GM12801 (cell line): ENCODE results near the gene RASGRF2.

Experiments used
- TF ChIP-seq, protein P1 (sequence below): IDR thresholded peaks from one replicate; pipeline ENCODE4 v1.5.1; 2011; ENCODE audit warnings: control low read depth; ENCODE audit not compliant: insufficient read length; ENCODE audit errors: extremely low read depth

The RASGRF2 gene

DNA sequence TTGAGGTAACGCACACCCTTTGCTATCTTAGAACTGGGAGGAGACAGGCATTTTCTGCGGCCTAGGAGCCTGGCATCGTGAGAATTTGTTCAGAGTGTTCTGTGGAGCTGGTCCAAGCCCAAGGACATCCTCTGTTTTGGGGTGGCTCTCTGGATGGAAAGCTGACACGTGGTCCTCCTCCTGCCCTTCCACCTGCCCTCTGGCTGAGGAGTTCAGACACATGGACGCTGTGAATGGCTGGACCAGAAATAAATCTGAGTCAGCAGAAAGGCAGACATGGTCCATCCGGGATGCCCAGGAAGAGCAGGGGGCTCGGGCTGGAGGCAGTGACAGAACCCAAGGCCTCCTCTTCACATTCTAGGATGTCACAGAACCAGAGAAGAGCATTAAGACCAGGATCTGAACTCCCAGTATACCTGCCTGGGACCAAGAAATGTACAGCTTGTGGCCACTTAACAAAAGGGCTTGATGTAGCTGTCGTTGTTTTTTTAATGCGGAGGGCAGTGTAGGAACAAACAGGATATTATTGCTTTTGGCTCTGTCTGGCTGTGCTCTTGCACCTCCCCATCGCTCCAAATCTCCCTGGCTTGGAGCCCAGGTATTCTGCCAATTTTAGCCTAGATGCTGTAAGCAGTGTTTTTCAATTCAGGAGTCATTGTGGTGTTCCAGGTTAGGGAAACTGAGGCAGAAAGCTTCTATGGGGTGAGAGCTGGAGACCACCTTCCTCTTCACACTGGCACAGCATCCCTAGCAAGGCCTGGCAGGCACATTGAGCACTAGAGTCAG is 275.3 kb downstream of the RASGRF2 start:
- TF ChIP-seq, protein P1, sequence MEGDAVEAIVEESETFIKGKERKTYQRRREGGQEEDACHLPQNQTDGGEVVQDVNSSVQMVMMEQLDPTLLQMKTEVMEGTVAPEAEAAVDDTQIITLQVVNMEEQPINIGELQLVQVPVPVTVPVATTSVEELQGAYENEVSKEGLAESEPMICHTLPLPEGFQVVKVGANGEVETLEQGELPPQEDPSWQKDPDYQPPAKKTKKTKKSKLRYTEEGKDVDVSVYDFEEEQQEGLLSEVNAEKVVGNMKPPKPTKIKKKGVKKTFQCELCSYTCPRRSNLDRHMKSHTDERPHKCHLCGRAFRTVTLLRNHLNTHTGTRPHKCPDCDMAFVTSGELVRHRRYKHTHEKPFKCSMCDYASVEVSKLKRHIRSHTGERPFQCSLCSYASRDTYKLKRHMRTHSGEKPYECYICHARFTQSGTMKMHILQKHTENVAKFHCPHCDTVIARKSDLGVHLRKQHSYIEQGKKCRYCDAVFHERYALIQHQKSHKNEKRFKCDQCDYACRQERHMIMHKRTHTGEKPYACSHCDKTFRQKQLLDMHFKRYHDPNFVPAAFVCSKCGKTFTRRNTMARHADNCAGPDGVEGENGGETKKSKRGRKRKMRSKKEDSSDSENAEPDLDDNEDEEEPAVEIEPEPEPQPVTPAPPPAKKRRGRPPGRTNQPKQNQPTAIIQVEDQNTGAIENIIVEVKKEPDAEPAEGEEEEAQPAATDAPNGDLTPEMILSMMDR: no peak

DNA sequence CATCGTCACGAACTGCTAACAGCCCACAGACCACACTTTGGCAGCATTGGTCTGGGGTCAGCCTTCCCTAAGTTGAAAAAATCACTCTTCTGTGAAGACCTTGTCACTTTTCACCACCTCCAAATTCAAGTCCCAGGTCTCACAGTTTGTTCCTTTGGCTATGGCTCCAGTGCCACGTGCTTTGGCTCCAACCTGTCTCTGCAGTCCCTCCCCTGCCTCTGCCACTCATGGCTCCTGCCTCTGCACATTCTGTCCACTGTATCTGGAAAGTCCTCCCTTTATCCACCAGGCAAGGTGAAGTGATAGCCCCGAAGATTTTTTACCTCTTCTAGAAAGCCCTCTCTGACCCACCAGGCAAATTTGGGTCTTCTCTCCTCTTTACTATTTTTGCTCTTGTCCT is 278.3 kb downstream of the RASGRF2 start:
- TF ChIP-seq, protein P1: no peak

DNA sequence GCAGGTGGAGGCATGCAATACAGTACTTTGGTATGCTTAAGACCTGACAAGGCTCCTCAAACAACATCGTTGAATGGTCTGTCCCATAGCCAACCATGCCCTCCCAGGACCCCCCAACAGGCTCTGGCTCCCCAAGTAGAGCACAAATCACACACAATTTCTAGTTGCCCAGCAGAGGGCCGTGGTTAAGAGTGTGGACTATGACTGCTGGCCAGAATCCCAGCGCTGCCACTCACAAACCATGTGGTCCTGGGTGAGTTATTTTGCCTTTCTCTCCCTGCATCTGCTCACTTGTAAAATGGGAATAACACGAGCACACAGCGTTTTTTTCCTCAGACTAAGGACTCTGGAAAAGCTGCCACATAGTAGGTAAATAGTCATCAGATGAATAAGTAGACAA is 279.4 kb downstream of the RASGRF2 start:
- TF ChIP-seq, protein P1: no peak

DNA sequence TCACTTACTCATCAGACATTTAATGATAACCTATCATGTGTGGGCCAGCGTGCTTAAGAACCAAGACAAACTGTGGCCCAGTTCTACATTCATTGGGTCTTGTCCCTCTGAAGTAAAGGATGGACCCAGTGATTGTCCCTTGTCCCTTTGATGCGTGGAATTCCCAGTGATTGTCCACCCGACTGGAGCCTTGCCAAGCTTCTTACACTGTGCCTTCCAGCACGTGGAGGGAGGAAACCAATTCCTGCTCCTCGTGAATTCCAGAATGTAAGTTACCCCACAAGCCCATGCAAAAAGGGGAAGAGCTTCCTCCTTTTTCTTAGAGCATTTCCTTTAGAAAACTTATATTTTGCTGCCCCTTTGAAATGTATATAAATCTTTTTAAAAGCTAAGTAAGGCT is 280.8 kb downstream of the RASGRF2 start:
- TF ChIP-seq, protein P1: no peak

DNA sequence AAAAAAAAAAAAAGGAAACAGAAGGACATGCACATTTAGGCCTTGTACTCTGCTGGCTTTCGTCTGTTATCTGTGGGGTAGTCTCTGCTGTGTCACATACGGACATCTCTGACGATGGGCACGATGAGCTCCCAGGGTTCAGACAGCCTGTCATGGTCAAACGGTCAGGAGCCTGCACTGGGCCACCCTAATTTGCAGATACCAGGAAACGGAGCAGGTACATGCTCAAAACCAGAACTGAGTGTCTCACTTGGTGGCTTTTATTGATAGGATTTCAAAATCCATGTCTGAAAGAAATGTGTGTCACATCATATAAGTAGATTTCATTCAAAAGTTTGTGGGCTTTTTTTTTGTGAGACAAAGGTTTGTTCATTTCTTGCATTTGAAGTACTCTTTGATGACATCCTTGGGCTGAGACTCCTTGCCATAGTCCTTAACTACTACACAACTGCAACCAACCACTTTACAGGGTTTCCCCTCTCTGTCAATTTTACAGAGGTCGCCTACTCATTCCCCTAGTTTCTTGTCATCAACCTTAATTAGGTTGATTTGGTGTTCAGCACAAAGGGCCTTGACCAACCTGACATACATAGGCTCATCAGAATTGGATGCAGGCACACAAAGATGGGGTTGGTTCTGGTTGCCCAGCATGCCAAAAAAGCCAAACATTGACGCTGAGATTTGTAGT is 281.9 kb downstream of the RASGRF2 start:
- TF ChIP-seq, protein P1: no peak

DNA sequence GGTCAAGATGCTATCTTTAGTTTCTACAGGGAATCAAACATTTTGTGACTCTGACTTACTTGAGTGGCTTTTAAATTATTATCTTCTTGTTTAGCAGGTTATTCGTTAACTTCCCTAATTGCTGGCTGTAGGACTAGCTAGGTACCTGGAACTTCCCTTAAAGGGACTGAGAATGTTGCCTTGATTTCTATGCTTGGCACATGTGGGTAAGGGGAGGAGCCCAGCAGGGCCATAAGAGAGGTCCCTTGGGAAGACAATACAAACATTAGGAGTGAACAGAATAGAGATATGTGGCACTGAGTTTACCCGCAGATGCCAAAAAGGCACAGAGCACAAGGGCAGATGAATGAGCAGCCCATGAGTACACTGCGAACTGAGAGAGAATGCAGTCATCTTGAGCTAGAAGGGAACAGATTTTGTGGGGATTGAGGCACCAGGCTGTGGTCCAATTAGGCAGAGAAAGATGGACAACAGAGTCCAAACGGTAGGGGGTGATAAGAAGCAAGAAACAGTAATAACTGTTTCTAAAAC is 282.8 kb downstream of the RASGRF2 start:
- TF ChIP-seq, protein P1: no peak

DNA sequence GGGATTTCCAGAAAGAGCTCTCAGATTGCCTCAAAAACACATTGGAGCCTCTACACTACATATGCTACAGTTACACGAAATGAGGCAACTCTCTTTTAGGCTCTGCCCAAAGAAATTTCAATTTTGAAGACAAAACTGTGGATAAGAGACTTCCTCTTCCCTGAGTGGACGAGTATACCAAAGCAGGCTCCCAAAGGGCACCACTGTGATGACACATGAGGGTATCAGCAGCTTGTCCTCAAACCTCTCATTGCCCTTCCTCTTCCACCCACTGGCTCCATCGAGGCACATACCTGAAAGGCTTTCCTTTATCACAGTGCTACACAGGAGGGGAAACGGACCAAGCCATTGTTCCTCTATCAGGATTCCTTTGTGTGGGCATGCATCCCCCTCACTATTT is 284.3 kb downstream of the RASGRF2 start:
- TF ChIP-seq, protein P1: no peak
